Measurements from ENCODE around the gene TTC36. TPM values are rescaled to one million over a fixed set of nuclear protein-coding genes. Genes with fewer than 3 reads are reported as not detected.
A peak's percentile ranks its signal among the peaks of the same experiment; 100 is the strongest.
"Not testable (repeated sequence)": the region's sequence is repeated elsewhere in the genome, so short reads cannot be mapped to it uniquely, and the experiment has no call there.

TTC36 gene, protein sequence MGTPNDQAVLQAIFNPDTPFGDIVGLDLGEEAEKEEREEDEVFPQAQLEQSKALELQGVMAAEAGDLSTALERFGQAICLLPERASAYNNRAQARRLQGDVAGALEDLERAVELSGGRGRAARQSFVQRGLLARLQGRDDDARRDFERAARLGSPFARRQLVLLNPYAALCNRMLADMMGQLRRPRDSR
- 1.1 TPM for total RNA-seq
- 1 to 10 TPM; 1.2 to 3.2 (median 2.3) TPM for polyA plus RNA-seq (ENCODE audit: insufficient read depth in 1 of 8, insufficient read length in 8 of 8, low replicate concordance in 1 of 8)
- long read RNA-seq, donor 1 = 0 reads
- long read RNA-seq, donor 2 = 0 reads
- long read RNA-seq, donor 3 = 0 reads
- long read RNA-seq, donor 4 = 0 reads
- long read RNA-seq, donor 5 = 0 reads
- long read RNA-seq, donor 6 = 0 reads
- long read RNA-seq, donor 7 = 0 reads
- long read RNA-seq, donor 8 = 0 reads
- long read RNA-seq, donor 9 = 0 reads
- long read RNA-seq, donor 10 = 0 reads
- long read RNA-seq, donor 11 = 0 reads

DNA sequence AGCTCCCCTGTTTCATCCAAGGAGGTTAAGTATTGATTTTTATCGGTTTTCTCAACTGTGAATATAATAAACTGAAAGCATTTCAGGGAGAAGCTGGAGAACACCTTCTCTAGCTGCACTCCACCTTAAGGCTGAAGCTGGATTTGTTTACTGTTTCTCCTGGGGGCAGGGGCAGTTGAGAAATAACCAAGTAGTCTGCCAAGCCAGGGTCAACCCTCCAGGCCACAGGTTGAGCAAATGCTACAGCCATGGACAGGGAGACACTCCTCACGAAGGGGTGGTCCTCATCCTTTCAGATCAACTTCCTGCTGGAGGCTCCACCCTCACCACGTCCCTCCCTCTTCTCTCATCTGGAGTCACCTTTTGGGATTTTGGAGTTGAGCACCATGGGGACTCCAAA lies at the start of gene TTC36:
TSS of gene TTC36 (plus strand) at position 366 of the 400 bp plus-strand sequence. CDS start at position 387, 21 bp downstream.
- Histone ChIP-seq H3K4me1 (ENCODE audit: control insufficient read depth, insufficient read depth, low read length) (peaks cover 54% of the 10 kb centered on the region), H3K27ac (ENCODE audit: low read length) (no peak within 1 kb of the TSS), H3K27me3 (ENCODE audit: control insufficient read depth, insufficient read depth, low read length) (peaks cover 2% of the 10 kb centered on the region), H3K36me3 (ENCODE audit: control insufficient read depth, insufficient read depth, low read length) (peaks cover 35% of the 10 kb centered on the region), H3K4me3 (ENCODE audit: low read length) (no peak within 1 kb of the TSS), H3K9me3 (replicated peaks; ENCODE audit: control insufficient read depth, low read depth, low read length) (no peaks in the 10 kb centered on the region)
- DNase-seq = no peak
- WGBS (ENCODE audit: insufficient coverage) = 14% methylated on average over 1 of the region's 3 CpGs

DNA sequence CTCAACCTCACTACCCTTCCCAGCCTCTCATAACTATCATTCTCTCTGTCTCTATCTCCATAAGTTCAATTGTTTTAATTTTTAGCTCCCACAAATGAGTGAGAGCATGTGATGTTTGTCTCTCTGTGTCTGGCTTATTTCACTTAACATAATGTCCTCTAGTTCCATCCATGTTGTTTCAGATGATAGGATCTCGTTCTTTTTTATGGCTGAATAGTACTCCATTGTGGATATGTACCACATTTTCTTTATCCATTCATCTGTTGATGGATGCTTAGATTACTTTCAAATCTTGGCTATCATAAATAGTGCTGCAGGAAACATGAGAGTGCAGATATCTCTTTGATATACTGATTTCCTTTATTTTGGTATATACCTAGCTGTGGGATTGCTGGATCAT lies 46.0 kb upstream of the TTC36 start:
- H3K4me1 ChIP-seq (ENCODE audit: control insufficient read depth, insufficient read depth, low read length); H3K27me3 ChIP-seq (ENCODE audit: control insufficient read depth, insufficient read depth, low read length); H3K27ac ChIP-seq (ENCODE audit: low read length); H3K9me3 ChIP-seq (replicated peaks; ENCODE audit: control insufficient read depth, low read depth, low read length); DNase-seq; H3K4me3 ChIP-seq (ENCODE audit: low read length): not testable (repeated sequence)
- peaks cover 53% of the 10 kb centered on the region for H3K36me3 ChIP-seq (ENCODE audit: control insufficient read depth, insufficient read depth, low read length)
- WGBS (ENCODE audit: insufficient coverage) = no CpG with 5 or more reads among the region's 1 CpG

DNA sequence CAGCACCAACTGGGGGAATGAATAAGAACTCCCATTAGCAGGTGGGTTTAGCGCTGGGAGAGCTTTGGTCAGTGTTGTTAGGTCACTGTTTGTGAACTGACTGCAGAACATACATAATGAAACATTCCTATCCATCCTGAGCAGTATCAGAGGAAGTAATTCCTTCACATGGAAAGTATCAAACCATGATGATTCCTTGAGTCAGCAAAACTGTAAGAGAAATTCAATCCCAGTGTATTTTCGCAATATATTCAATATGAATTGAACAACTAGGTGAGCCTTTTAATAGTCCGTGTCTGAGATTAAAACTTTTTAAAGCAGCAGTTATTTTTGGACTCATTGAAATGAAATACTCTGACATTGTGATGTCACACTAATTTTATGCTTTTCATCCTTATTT lies 42.9 kb upstream of the TTC36 start:
- Histone ChIP-seq H3K27me3 (ENCODE audit: control insufficient read depth, insufficient read depth, low read length) (no peaks in the 10 kb centered on the region), H3K4me3 (ENCODE audit: low read length) (no peak overlapping the region), H3K27ac (ENCODE audit: low read length) (no peak overlapping the region), H3K4me1 (ENCODE audit: control insufficient read depth, insufficient read depth, low read length) (no peaks in the 10 kb centered on the region), H3K36me3 (ENCODE audit: control insufficient read depth, insufficient read depth, low read length) (peaks cover 45% of the 10 kb centered on the region), H3K9me3 (replicated peaks; ENCODE audit: control insufficient read depth, low read depth, low read length) (no peaks in the 10 kb centered on the region)
- WGBS (ENCODE audit: insufficient coverage) = no CpG with 5 or more reads among the region's 3 CpGs
- DNase-seq = no peak

DNA sequence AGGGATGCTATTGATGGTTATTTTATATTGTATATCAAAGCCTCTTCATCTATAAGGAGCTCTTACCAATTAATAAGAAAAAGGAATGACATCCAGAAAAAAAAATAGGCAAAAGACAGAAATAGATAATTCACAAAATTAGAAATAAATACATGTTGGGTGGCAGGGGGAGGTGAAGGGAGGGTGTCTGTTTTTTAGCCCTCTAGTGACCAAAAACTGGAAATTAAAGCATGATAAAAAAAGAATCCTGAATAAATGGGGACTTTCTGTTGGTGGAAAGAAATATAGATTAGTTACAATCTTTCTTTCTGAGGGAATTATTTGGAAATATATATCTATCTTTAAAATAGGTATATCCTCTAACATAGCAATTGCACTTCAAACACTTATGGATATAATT lies 42.0 kb upstream of the TTC36 start:
- Histone ChIP-seq H3K4me3 (ENCODE audit: low read length) (no peak overlapping the region), H3K27me3 (ENCODE audit: control insufficient read depth, insufficient read depth, low read length) (no peaks in the 10 kb centered on the region), H3K27ac (ENCODE audit: low read length) (no peak overlapping the region), H3K36me3 (ENCODE audit: control insufficient read depth, insufficient read depth, low read length) (peaks cover 49% of the 10 kb centered on the region), H3K4me1 (ENCODE audit: control insufficient read depth, insufficient read depth, low read length) (no peaks in the 10 kb centered on the region), H3K9me3 (replicated peaks; ENCODE audit: control insufficient read depth, low read depth, low read length) (no peaks in the 10 kb centered on the region)
- no peak for DNase-seq

DNA sequence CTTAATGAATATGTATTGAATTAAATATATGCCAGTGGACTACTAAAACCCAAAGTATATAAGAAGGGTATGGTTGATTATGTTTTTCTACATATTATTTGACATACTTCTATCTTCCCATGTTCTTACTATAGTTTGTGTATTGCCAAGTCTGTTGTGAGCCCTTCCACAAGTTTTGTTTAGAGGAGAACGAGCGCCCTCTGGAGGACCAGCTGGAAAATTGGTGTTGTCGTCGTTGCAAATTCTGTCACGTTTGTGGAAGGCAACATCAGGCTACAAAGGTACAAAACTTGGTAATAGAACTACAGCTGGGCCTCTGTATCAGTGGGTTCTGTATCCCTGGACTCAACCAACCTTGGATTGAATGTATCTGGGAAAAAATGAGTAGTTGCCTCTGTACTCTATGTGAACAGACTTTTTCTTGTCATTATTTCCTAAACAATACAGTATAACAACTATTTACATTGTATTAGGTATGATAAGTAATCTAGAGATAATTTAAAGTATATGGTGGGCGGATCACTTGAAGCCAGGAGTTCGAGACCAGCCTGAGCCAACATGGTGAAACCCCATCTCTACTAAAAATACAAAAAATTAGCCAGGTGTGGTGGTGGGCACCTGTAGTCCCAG lies 38.7 kb upstream of the TTC36 start:
- no peak overlapping the region for H3K4me3 ChIP-seq (ENCODE audit: low read length)
- DNase-seq = peak; percentile 88
- H3K4me1 ChIP-seq (ENCODE audit: control insufficient read depth, insufficient read depth, low read length) = no peaks in the 10 kb centered on the region
- no peaks in the 10 kb centered on the region for H3K9me3 ChIP-seq (replicated peaks; ENCODE audit: control insufficient read depth, low read depth, low read length)
- H3K27me3 ChIP-seq (ENCODE audit: control insufficient read depth, insufficient read depth, low read length) = no peaks in the 10 kb centered on the region
- 2% methylated on average over 5 of the region's 7 CpGs for WGBS (ENCODE audit: insufficient coverage)
- H3K36me3 ChIP-seq (ENCODE audit: control insufficient read depth, insufficient read depth, low read length) = peaks cover 37% of the 10 kb centered on the region
- H3K27ac ChIP-seq (ENCODE audit: low read length) = no peak overlapping the region

DNA sequence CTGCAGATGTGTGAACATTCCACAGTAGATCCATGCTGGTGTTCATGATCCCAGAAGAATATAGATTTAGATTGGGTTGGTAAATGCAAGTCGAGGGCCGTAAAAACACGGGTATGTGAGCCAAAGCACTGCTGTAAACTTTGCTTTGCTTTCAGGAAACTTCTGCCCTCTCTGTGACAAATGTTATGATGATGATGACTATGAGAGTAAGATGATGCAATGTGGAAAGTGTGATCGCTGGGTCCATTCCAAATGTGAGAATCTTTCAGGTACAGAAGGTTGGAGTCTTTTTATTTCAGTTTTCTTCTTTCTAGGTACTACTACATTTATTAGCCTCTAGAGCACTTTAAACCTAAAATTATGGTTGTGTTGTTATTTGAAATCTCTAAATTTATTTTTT lies 36.2 kb upstream of the TTC36 start:
- Histone ChIP-seq H3K27me3 (ENCODE audit: control insufficient read depth, insufficient read depth, low read length) (no peaks in the 10 kb centered on the region), H3K4me3 (ENCODE audit: low read length) (no peak overlapping the region), H3K4me1 (ENCODE audit: control insufficient read depth, insufficient read depth, low read length) (no peaks in the 10 kb centered on the region), H3K9me3 (replicated peaks; ENCODE audit: control insufficient read depth, low read depth, low read length) (no peaks in the 10 kb centered on the region), H3K36me3 (ENCODE audit: control insufficient read depth, insufficient read depth, low read length) (peaks cover 42% of the 10 kb centered on the region), H3K27ac (ENCODE audit: low read length) (no peak overlapping the region)
- 88% methylated on average over 3 of the region's 4 CpGs for WGBS (ENCODE audit: insufficient coverage)
- DNase-seq = no peak

DNA sequence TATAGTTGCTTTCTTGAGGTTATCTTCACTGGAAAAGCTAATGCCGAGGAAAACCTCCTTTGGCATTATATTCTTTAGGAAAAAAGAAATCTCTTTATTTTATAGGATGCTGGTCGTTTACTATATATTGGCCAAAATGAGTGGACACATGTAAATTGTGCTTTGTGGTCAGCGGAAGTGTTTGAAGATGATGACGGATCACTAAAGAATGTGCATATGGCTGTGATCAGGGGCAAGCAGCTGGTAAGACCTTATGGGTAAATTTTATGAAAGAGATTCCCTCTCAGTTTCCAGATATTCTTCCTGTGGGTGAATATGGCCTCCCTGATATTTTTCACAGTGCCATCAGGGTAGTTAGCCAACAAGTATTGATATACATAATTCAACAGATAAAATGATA lies 29.4 kb upstream of the TTC36 start:
- Histone ChIP-seq H3K9me3 (replicated peaks; ENCODE audit: control insufficient read depth, low read depth, low read length) (no peaks in the 10 kb centered on the region), H3K36me3 (ENCODE audit: control insufficient read depth, insufficient read depth, low read length) (peaks cover 71% of the 10 kb centered on the region), H3K4me3 (ENCODE audit: low read length) (no peak overlapping the region), H3K27me3 (ENCODE audit: control insufficient read depth, insufficient read depth, low read length) (no peaks in the 10 kb centered on the region), H3K27ac (ENCODE audit: low read length) (no peak overlapping the region), H3K4me1 (ENCODE audit: control insufficient read depth, insufficient read depth, low read length) (no peaks in the 10 kb centered on the region)
- no CpG with 5 or more reads among the region's 4 CpGs for WGBS (ENCODE audit: insufficient coverage)
- no peak for DNase-seq

DNA sequence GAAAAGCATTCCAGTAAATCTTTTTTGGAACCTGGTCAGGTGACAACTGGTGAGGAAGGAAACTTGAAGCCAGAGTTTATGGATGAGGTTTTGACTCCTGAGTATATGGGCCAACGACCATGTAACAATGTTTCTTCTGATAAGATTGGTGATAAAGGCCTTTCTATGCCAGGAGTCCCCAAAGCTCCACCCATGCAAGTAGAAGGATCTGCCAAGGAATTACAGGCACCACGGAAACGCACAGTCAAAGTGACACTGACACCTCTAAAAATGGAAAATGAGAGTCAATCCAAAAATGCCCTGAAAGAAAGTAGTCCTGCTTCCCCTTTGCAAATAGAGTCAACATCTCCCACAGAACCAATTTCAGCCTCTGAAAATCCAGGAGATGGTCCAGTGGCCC lies 24.1 kb upstream of the TTC36 start:
- Histone ChIP-seq H3K4me3 (ENCODE audit: low read length) (no peak overlapping the region), H3K9me3 (replicated peaks; ENCODE audit: control insufficient read depth, low read depth, low read length) (no peaks in the 10 kb centered on the region), H3K4me1 (ENCODE audit: control insufficient read depth, insufficient read depth, low read length) (no peaks in the 10 kb centered on the region), H3K27ac (ENCODE audit: low read length) (no peak overlapping the region), H3K36me3 (ENCODE audit: control insufficient read depth, insufficient read depth, low read length) (peaks cover 84% of the 10 kb centered on the region), H3K27me3 (ENCODE audit: control insufficient read depth, insufficient read depth, low read length) (no peaks in the 10 kb centered on the region)
- WGBS (ENCODE audit: insufficient coverage) = 100% methylated on average over 2 of the region's 3 CpGs
- no peak for DNase-seq

DNA sequence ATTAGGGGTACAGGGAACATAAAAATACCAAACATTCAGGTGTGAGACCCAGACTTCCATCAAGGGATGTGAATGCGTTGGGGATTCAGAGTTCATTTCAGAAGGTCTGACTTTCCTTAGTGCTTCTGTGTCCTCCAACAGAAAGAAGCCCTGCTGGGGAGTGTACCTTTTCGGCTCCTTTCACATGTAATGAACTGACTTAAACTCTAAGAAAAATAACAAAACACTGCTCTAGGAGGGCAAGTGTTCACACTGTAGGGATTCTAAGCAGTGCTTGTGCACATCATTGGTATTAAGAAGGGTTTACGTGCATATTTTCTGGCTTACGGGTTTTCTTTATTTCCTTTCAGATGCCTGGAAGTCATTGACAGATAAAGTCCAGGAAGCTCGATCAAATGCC lies 15.7 kb upstream of the TTC36 start:
- Histone ChIP-seq H3K36me3 (ENCODE audit: control insufficient read depth, insufficient read depth, low read length) (peaks cover 59% of the 10 kb centered on the region), H3K27me3 (ENCODE audit: control insufficient read depth, insufficient read depth, low read length) (no peaks in the 10 kb centered on the region), H3K4me3 (ENCODE audit: low read length) (no peak overlapping the region), H3K27ac (ENCODE audit: low read length) (no peak overlapping the region), H3K4me1 (ENCODE audit: control insufficient read depth, insufficient read depth, low read length) (no peaks in the 10 kb centered on the region), H3K9me3 (replicated peaks; ENCODE audit: control insufficient read depth, low read depth, low read length) (no peaks in the 10 kb centered on the region)
- 100% methylated on average over 2 of the region's 5 CpGs for WGBS (ENCODE audit: insufficient coverage)
- no peak for DNase-seq

DNA sequence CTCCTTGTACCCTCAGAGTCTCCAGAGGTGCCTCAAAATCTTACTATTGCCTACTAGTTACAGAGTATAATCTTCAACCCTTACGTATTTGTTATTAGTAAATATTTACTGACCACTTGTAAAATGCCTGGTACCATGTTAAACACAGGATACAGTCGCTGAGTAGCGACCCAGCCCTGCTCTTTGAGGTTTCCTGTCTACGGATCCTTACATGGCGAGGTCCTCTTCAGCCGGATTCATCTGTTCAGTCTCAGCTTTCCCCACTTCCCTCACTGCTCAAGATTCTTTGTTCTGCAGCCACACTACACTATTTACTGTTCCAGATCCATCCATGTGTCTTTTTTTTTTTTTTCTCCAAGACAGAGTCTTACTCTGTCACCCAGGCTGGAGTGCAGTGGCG lies 13.2 kb upstream of the TTC36 start:
- no peaks in the 10 kb centered on the region for H3K27me3 ChIP-seq (ENCODE audit: control insufficient read depth, insufficient read depth, low read length)
- H3K4me1 ChIP-seq (ENCODE audit: control insufficient read depth, insufficient read depth, low read length) = no peaks in the 10 kb centered on the region
- no peak for DNase-seq
- H3K4me3 ChIP-seq (ENCODE audit: low read length) = no peak overlapping the region
- H3K36me3 ChIP-seq (ENCODE audit: control insufficient read depth, insufficient read depth, low read length) = peaks cover 55% of the 10 kb centered on the region
- H3K9me3 ChIP-seq (replicated peaks; ENCODE audit: control insufficient read depth, low read depth, low read length) = no peaks in the 10 kb centered on the region
- no peak overlapping the region for H3K27ac ChIP-seq (ENCODE audit: low read length)
- 84% methylated on average over 5 of the region's 7 CpGs for WGBS (ENCODE audit: insufficient coverage)
